ENCODE data around the gene TRMT1.

GRCh38 chr19:13134626-13135025, 18.1 kb upstream of the TRMT1 start:
- TF ChIP-seq ARNT (IDR thresholded peaks at IDR 0.05) (no peak), LEF1 (IDR thresholded peaks at IDR 0.05; ENCODE audit: borderline replicate concordance) (no peak), SP1 (IDR thresholded peaks at IDR 0.05) (no peak), BHLHE40 (IDR thresholded peaks at IDR 0.05; ENCODE audit: borderline replicate concordance) (no peak), ELF4 (IDR thresholded peaks at IDR 0.05) (no peak), ZNF384 (IDR thresholded peaks at IDR 0.05) (no peak)
